Thyroid gland (tissue), 4 donors: Measurements from ENCODE around the gene PXN. TPM values are rescaled to one million over a fixed set of nuclear protein-coding genes. Genes with fewer than 3 reads are reported as not detected.
"Not testable (repeated sequence)": the region's sequence is repeated elsewhere in the genome, so short reads cannot be mapped to it uniquely, and the experiment has no call there.

Experiments
- DNase-seq, 2 donors: peaks; one replicate each; pipeline ENCODE4 v3.0.0-alpha.2; 2019
- H3K27ac ChIP-seq, 3 donors: fragments of 200-600 bp; sonication (generic); 1 replicate in 2 of 3; 2 replicates in 1 of 3; pipeline ENCODE4 v1.5.1; 2016 to 2019; ENCODE audit warnings: mild to moderate bottlenecking in 1 of 3, moderate library complexity in 1 of 3
- H3K27me3 ChIP-seq: fragments of 200-600 bp; sonication (generic); one replicate; pipeline ENCODE4 v1.5.1; 2019
- H3K36me3 ChIP-seq, 2 donors: fragments of 200-600 bp; sonication (generic); one replicate each; pipeline ENCODE4 v1.5.1; 2016 to 2019
- H3K4me1 ChIP-seq, 2 donors: fragments of 200-600 bp; sonication (generic); one replicate each; pipeline ENCODE4 v1.5.1; 2017 to 2019
- H3K4me3 ChIP-seq, 3 donors: fragments of 200-600 bp; sonication (generic); replicated peaks in 1 of 3; 1 replicate in 2 of 3; 2 replicates in 1 of 3; pipeline ENCODE4 v1.5.1; 2016; ENCODE audit warnings: mild to moderate bottlenecking in 1 of 3
- H3K9me3 ChIP-seq: fragments of 200-600 bp; sonication (generic); one replicate; pipeline ENCODE4 v1.5.1; 2017
- CTCF ChIP-seq, 6 experiments: fragments of 200-600 bp in 3 of 6; fragments of 450-650 bp in 3 of 6; sonication (generic) in 3 of 6; IDR thresholded peaks; one replicate each; pipeline ENCODE4 v1.5.1; 2016 to 2019; ENCODE audit warnings: antibody characterized with exemption in 6 of 6, mild to moderate bottlenecking in 2 of 6, inconsistent platforms in 1 of 6, moderate library complexity in 1 of 6
- POLR2A ChIP-seq, 2 donors: fragments of 450-650 bp; IDR thresholded peaks; one replicate each; pipeline ENCODE4 v1.6.1; 2017; ENCODE audit warnings: antibody characterized with exemption in 2 of 2, mild to moderate bottlenecking in 2 of 2, moderate library complexity in 1 of 2
- WGBS, 2 donors: methylation state at CpG; one replicate each; pipeline ENCODE4 v1.1.5; 2017; 5-methylcytosine and 5-hydroxymethylcytosine counted together
- intact Hi-C: fragments of 100-400 bp; cut with DNase I; formaldehyde crosslinking; loops from one replicate; pipeline ENCODE4 v1.15.1; 2023
- total RNA-seq, 4 donors: library from RNA; depleted of rRNA; stranded (reverse); fragments of >200 nt; gene quantifications; one replicate each; pipeline ENCODE4 v1.2.3, GENCODE V29; 2016

Gene PXN
- total RNA-seq, 4 donors from 2014 or later, result 61.7 to 95.5 (median 82.7) TPM

GRCh38 chr12:120212301-120212700 is 53.2 kb downstream of the PXN start:
- no peak for TF ChIP-seq POLR2A (IDR thresholded peaks at IDR 0.05)
- TF ChIP-seq CTCF (IDR thresholded peaks at IDR 0.05), result no peak
- Histone ChIP-seq H3K27ac (no peak overlapping the region), H3K27me3 (no peaks in the 10 kb centered on the region), H3K4me3 (no peak overlapping the region), H3K4me1 (no peaks in the 10 kb centered on the region), H3K9me3 (no peaks in the 10 kb centered on the region), H3K36me3 (peaks cover 61% of the 10 kb centered on the region in 2 donors)
- DNase-seq, result no peak
- intact Hi-C loops, result no loop called here
- WGBS, 2 donors, result 94% methylated on average over 23 to 24 of the region's 24 CpGs

- intact Hi-C loops, result no loop called here
- no peak overlapping the region for H3K27ac ChIP-seq
- no peaks in the 10 kb centered on the region for H3K9me3 ChIP-seq
- H3K4me3 ChIP-seq, result no peak overlapping the region
- WGBS, 2 donors, result 82 to 86% methylated on average over 9 of the region's 9 CpGs
- H3K4me1 ChIP-seq, result no peaks in the 10 kb centered on the region
- H3K36me3 ChIP-seq, result peaks cover 60 to 61% of the 10 kb centered on the region in 2 donors
- no peak for DNase-seq
- no peak for TF ChIP-seq CTCF (IDR thresholded peaks at IDR 0.05)
- TF ChIP-seq POLR2A (IDR thresholded peaks at IDR 0.05), result no peak
- H3K27me3 ChIP-seq, result no peaks in the 10 kb centered on the region
Measured at GRCh38 chr12:120211904-120212283, 53.6 kb downstream of the PXN start.

GRCh38 chr12:120211243-120211903 is 54.2 kb downstream of the PXN start:
- Histone ChIP-seq H3K4me3 (no peak overlapping the region), H3K4me1 (no peaks in the 10 kb centered on the region), H3K27me3 (no peaks in the 10 kb centered on the region), H3K9me3 (no peaks in the 10 kb centered on the region), H3K27ac (no peak overlapping the region), H3K36me3 (peaks cover 55 to 59% of the 10 kb centered on the region in 2 donors)
- 91 to 92% methylated on average over 12 of the region's 12 CpGs for WGBS, 2 donors
- DNase-seq, result no peak
- TF ChIP-seq POLR2A (IDR thresholded peaks at IDR 0.05) (no peak), CTCF (IDR thresholded peaks at IDR 0.05) (no peak)
- intact Hi-C loops, result no loop called here

DNA sequence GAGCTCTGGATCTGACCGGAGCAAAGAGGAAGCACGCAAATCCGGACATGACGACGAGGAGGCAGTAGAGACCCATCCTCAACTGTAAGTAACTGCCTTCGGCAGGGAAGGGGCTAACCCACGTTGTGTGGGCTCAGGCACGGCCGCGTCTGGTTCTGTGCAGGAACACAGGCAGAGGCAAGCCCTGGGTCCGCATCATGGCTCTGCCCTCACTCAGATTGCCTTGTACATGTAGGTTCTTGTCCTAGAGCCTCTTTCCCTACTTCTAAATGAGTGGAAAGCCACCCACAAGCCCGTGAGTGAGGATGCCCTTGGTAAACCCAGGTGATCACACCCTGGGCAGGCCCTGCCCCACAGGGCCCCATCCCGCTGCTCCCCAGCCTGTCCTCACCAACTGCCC is 55.7 kb downstream of the PXN start:
- no peak overlapping the region for H3K4me3 ChIP-seq
- H3K4me1 ChIP-seq, result no peaks in the 10 kb centered on the region
- no peaks in the 10 kb centered on the region for H3K27me3 ChIP-seq
- 93 to 94% methylated on average over 13 of the region's 13 CpGs for WGBS, 2 donors
- H3K36me3 ChIP-seq, result peaks cover 46 to 47% of the 10 kb centered on the region in 2 donors
- no peak for DNase-seq
- intact Hi-C loops, result no loop called here
- TF ChIP-seq POLR2A (IDR thresholded peaks at IDR 0.05), result no peak
- TF ChIP-seq CTCF (IDR thresholded peaks at IDR 0.05), result no peak
- H3K27ac ChIP-seq, result no peak overlapping the region
- H3K9me3 ChIP-seq, result no peaks in the 10 kb centered on the region

DNA sequence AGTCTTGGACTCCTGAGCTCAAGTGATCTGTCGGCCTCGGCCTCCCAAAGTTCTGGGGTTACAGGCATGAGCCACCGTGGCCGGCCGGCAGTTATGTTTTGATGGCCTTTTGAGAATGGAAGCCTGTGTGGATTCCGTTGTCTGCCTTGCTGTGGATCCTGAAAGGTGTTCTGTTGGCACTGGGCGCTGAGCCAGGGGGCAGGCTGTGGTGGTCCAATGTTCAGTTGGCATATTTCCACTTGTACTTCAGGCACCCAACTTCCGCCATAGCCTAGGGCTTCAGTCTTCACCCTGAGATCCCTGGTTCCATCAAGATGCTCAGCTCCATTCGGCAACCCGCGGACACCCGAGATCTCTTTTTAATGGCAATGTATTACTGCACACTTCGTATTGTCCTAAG is 58.3 kb downstream of the PXN start:
- no peaks in the 10 kb centered on the region for H3K4me1 ChIP-seq
- DNase-seq, result no peak
- TF ChIP-seq POLR2A (IDR thresholded peaks at IDR 0.05) (no peak), CTCF (IDR thresholded peaks at IDR 0.05) (no peak)

DNA sequence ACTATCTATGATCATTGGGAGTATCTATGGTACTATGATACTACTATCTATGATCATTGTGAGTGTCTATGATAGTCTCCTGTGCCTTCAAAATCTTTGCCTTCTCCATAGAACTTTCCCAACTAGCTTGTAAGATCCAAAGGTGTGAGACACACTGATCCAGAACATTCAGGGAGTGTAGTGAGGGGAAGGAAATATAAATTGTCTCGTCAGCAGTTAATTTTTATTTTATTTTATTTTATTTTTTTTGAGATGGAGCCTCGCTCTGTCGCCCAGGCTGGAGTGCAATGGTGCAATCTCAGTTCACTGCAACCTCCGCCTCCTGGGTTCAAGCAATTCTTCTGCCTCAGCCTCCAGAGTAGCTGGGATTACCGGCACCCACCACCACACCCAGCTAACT is 58.7 kb downstream of the PXN start:
- intact Hi-C loops, H3K27me3 ChIP-seq, DNase-seq, H3K9me3 ChIP-seq, H3K4me1 ChIP-seq, H3K4me3 ChIP-seq, H3K27ac ChIP-seq: not testable (repeated sequence)
- H3K36me3 ChIP-seq, result peaks cover 15 to 17% of the 10 kb centered on the region in 2 donors
- 92 to 96% methylated on average over 5 of the region's 5 CpGs for WGBS, 2 donors

More for the DNA sequence above, 58.3 kb downstream of the PXN start:
- intact Hi-C loops, result no loop called here
- no peaks in the 10 kb centered on the region for H3K27me3 ChIP-seq
- 95 to 99% methylated on average over 11 to 13 of the region's 13 CpGs for WGBS, 2 donors
- no peak overlapping the region for H3K27ac ChIP-seq
- peaks cover 20 to 21% of the 10 kb centered on the region in 2 donors for H3K36me3 ChIP-seq
- H3K9me3 ChIP-seq, result no peaks in the 10 kb centered on the region
- H3K4me3 ChIP-seq, result no peak overlapping the region
